AG04450 (cell line): ENCODE results near the gene JPH2. TPM values are rescaled to one million over a fixed set of nuclear protein-coding genes. Genes with fewer than 3 reads are reported as not detected.

ENCODE experiments used
- CTCF ChIA-PET: fragments of 300-600, 350-600 bp; formaldehyde crosslinking; extraction: SDS; loops from one replicate; lab custom pipeline; 2022; ENCODE audit warnings: antibody characterized with exemption, inconsistent platforms; lab: Charles Lee
- POLR2A ChIA-PET: fragments of 350-600 bp; formaldehyde crosslinking; extraction: SDS; loops from one replicate; lab custom pipeline; 2021; ENCODE audit warnings: antibody characterized with exemption, inconsistent platforms; lab: Yijun Ruan, JAX
- DNase-seq: peaks from one replicate; pipeline ENCODE4 v3.0.0-alpha.2; 2011; ENCODE audit warnings: low read depth, low spot score
- H3K27ac ChIP-seq: one replicate; pipeline ENCODE4 v1.5.1; 2012; ENCODE audit warnings: low read depth, low read length, control low read depth
- H3K27me3 ChIP-seq: one replicate; pipeline ENCODE4 v1.6.0; 2012; ENCODE audit warnings: low read length; ENCODE audit not compliant: control insufficient read depth, insufficient read depth
- H3K4me3 ChIP-seq: 2 replicates; pipeline ENCODE4 v1.5.1; 2011; ENCODE audit warnings: mild to moderate bottlenecking, low read depth, low read length, control low read depth
- H3K9me3 ChIP-seq: 2 replicates; pipeline ENCODE4 v1.5.1; 2012; ENCODE audit warnings: low read length; ENCODE audit not compliant: control insufficient read depth, insufficient read depth
- CTCF ChIP-seq: IDR thresholded peaks from 2 replicates; pipeline ENCODE4 v1.5.1; 2011; ENCODE audit warnings: low read depth, low read length, control low read depth, inconsistent platforms
- polyA plus RNA-seq: library from polyadenylated mRNA; depleted of rRNA; stranded (reverse); fragments of >200 nt; gene quantifications from 2 replicates; pipeline ENCODE4 v1.2.3, GENCODE V29; 2011

Gene JPH2
- polyA plus RNA-seq, 1 experiment: 1.3 TPM

GRCh38 chr20:44231713-44232468, 44.9 kb upstream of the JPH2 start:
- no peaks in the 10 kb centered on the region for H3K27me3 ChIP-seq
- no peak overlapping the region for H3K27ac ChIP-seq
- no peak for DNase-seq
- H3K4me3 ChIP-seq: no peak overlapping the region
- ChIA-PET POLR2A (no interaction called here), CTCF (interaction anchor here (2.2 kb wide), 1 partner anchor 79 kb away, joined by 8 read pairs; the partner anchor contains the start of gene FITM2)
- TF ChIP-seq CTCF: no peak
- no peaks in the 10 kb centered on the region for H3K9me3 ChIP-seq

- TF ChIP-seq CTCF: no peak
Observed at GRCh38 chr20:44231193-44231592, 44.2 kb upstream of the JPH2 start.

GRCh38 chr20:44228465-44229258, 41.7 kb upstream of the JPH2 start:
- H3K9me3 ChIP-seq: no peaks in the 10 kb centered on the region
- no peak for TF ChIP-seq CTCF
- CTCF ChIA-PET: interaction anchor here (0.6 to 2.8 kb wide), 2 partner anchors 11 to 12 kb away, joined by 3 to 26 read pairs; no protein-coding TSS in a partner anchor
- H3K27me3 ChIP-seq: no peaks in the 10 kb centered on the region
- POLR2A ChIA-PET: no interaction called here
- no peak overlapping the region for H3K27ac ChIP-seq
- DNase-seq: no peak
- no peak overlapping the region for H3K4me3 ChIP-seq

More at GRCh38 chr20:44231193-44231592, 44.2 kb upstream of the JPH2 start:
- ChIA-PET CTCF (interaction anchor here (2.8 kb wide), 1 partner anchor 14 kb away, joined by 26 read pairs; no protein-coding TSS in a partner anchor), POLR2A (no interaction called here)
- no peaks in the 10 kb centered on the region for H3K27me3 ChIP-seq
- H3K27ac ChIP-seq: no peak overlapping the region
- DNase-seq: no peak
- H3K4me3 ChIP-seq: no peak overlapping the region
- H3K9me3 ChIP-seq: no peaks in the 10 kb centered on the region

GRCh38 chr20:44224637-44225036, 37.6 kb upstream of the JPH2 start:
- ChIA-PET POLR2A (no interaction called here), CTCF (interaction anchor here (1.3 to 2.3 kb wide), 2 partner anchors 9 to 87 kb away, joined by 8 to 12 read pairs; partner anchors contain the start of gene FITM2)
- H3K27ac ChIP-seq: no peak overlapping the region
- no peaks in the 10 kb centered on the region for H3K9me3 ChIP-seq
- DNase-seq: no peak
- H3K4me3 ChIP-seq: no peak overlapping the region
- TF ChIP-seq CTCF: no peak
- H3K27me3 ChIP-seq: no peaks in the 10 kb centered on the region
